GM12878 (cell line): ENCODE results near the gene ZNF445.

Experiments used
- SUPT20H ChIP-seq: IDR thresholded peaks from 2 replicates; pipeline ENCODE4 v1.6.1; 2011; ENCODE audit warnings: low read depth, mild to moderate bottlenecking, low read length, moderate library complexity, borderline replicate concordance; ENCODE audit not compliant: control insufficient read depth
- ZNF217 ChIP-seq: fragments of 450-650 bp; IDR thresholded peaks from 2 replicates; pipeline ENCODE4 v1.6.1; 2017; ENCODE audit warnings: antibody characterized with exemption, mild to moderate bottlenecking
- TF ChIP-seq, protein P1 (sequence below), 3 experiments: IDR thresholded peaks in 2 of 3; conservative IDR thresholded peaks in 1 of 3; 2 replicates each; pipeline ENCODE4 v1.5.1; 2011; ENCODE audit warnings: low read depth in 3 of 3, low read length in 3 of 3, mild to moderate bottlenecking in 3 of 3, control low read depth in 2 of 3, moderate library complexity in 2 of 3, inconsistent platforms in 1 of 3, mixed read lengths in 1 of 3; ENCODE audit not compliant: control insufficient read depth in 2 of 3, insufficient read depth in 1 of 3; ENCODE audit errors: extremely low read depth in 1 of 3

DNA sequence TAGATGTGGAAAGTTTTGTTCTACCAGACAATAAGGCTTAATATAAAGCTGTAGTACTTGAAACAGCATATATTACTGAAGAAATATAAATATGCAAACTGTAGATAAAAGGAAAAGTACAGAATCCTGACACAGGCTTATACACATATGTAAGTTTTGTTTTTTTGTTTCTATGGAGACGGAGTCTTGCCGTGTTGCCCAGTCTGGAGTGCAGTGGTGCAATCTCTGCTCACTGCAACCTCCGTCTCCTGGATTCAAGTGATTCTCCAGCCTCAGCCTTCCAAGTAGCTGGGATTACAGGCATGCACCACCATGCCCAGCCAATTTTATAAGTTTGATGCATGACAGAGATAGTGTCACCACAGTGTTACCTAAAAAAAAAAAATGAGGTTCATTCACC lies 29.1 kb upstream of the ZNF445 start:
- no peak for TF ChIP-seq ZNF217
- TF ChIP-seq, protein P1, sequence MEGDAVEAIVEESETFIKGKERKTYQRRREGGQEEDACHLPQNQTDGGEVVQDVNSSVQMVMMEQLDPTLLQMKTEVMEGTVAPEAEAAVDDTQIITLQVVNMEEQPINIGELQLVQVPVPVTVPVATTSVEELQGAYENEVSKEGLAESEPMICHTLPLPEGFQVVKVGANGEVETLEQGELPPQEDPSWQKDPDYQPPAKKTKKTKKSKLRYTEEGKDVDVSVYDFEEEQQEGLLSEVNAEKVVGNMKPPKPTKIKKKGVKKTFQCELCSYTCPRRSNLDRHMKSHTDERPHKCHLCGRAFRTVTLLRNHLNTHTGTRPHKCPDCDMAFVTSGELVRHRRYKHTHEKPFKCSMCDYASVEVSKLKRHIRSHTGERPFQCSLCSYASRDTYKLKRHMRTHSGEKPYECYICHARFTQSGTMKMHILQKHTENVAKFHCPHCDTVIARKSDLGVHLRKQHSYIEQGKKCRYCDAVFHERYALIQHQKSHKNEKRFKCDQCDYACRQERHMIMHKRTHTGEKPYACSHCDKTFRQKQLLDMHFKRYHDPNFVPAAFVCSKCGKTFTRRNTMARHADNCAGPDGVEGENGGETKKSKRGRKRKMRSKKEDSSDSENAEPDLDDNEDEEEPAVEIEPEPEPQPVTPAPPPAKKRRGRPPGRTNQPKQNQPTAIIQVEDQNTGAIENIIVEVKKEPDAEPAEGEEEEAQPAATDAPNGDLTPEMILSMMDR (IDR thresholded peaks at IDR 0.05 in 2 of 3, conservative IDR thresholded peaks at IDR 0.05 in 1 of 3; ENCODE audit: control insufficient read depth in 2 of 3, extremely low read depth in 1 of 3, insufficient read depth in 1 of 3, low read depth in 3 of 3, low read length in 3 of 3), result no peak
- no peak for TF ChIP-seq SUPT20H
